Measurements from ENCODE around the gene SYDE2.

DNA sequence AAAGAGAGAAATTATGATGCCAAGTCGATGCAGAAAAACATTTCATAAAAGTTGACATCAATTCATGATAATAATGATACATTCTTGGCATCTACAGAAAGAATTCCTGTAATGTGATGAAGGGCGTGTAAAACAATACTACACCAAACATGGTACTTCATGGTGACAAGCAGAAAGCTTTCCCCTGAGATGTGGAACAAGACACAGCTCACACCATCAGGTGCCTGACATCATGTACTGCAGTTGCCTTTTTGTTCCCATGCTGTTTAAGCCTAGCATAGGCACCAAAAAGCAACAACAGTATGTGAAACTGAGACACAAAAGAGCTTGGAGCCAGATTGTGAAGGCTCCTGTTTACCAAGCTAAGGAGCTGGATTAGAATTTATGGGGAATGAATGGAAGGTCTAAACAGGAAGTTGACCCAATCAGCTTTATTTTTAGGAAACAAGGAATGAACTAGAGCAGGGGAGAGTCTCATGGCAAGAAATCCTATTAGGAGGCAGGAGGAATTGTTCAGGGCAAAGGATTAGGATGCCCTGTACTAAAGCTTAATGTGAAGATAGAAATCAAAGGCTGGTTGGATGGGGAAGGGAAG lies 67.2 kb downstream of the SYDE2 start:
- TF ChIP-seq TAF1 (IDR thresholded peaks at IDR 0.05; ENCODE audit: low read depth) (no peak), EP300 (IDR thresholded peaks at IDR 0.05; ENCODE audit: borderline replicate concordance) (no peak), FOXM1 (IDR thresholded peaks at IDR 0.05; ENCODE audit: borderline replicate concordance, low read depth) (no peak), TEAD4 (IDR thresholded peaks at IDR 0.05) (no peak)
- TF ChIP-seq, protein P1, sequence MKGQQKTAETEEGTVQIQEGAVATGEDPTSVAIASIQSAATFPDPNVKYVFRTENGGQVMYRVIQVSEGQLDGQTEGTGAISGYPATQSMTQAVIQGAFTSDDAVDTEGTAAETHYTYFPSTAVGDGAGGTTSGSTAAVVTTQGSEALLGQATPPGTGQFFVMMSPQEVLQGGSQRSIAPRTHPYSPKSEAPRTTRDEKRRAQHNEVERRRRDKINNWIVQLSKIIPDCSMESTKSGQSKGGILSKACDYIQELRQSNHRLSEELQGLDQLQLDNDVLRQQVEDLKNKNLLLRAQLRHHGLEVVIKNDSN (IDR thresholded peaks at IDR 0.05), result no peak

Data from Ishikawa (cell line).